Activated CD8-positive, alpha-beta memory T cell treated with anti-CD3 and anti-CD28 coated beads, Interleukin-2, amount 10 ng/mL, durations not matched to agents 7 days and 5 days (primary cell): Measurements from ENCODE around the gene FOXO3. TPM values are rescaled to one million over a fixed set of nuclear protein-coding genes. Genes with fewer than 3 reads are reported as not detected.
A peak's percentile ranks its signal among the peaks of the same experiment; 100 is the strongest.

ENCODE experiments used
- ATAC-seq: fragments of 150-1000 bp; cut with Tn5 transposase; one replicate; pipeline ENCODE4 v1.10.0; 2021; ENCODE audit warnings: moderate library complexity
- CTCF ChIA-PET: fragments of 350-600 bp; sonication (Branson Sonifier 250); formaldehyde crosslinking; loops from one replicate; lab custom pipeline; 2021; ENCODE audit warnings: antibody characterized with exemption; lab: Charles Lee
- DNase-seq: peaks from one replicate; pipeline ENCODE4 v3.0.0-alpha.2; 2020
- H3K27ac Mint-ChIP-seq: one replicate; pipeline ENCODE4 v1.8.0; 2021; ENCODE audit warnings: mild to moderate bottlenecking, mixed read lengths
- H3K27me3 Mint-ChIP-seq: one replicate; pipeline ENCODE4 v1.8.0; 2021; ENCODE audit warnings: mixed read lengths
- H3K36me3 Mint-ChIP-seq: one replicate; pipeline ENCODE4 v1.8.0; 2021; ENCODE audit warnings: mild to moderate bottlenecking, mixed read lengths
- H3K4me1 Mint-ChIP-seq: one replicate; pipeline ENCODE4 v1.8.0; 2021; ENCODE audit warnings: mixed read lengths
- H3K4me3 Mint-ChIP-seq: one replicate; pipeline ENCODE4 v1.8.0; 2021; ENCODE audit warnings: mild to moderate bottlenecking, moderate library complexity, mixed read lengths
- H3K9me3 Mint-ChIP-seq: one replicate; pipeline ENCODE4 v1.8.0; 2022; ENCODE audit warnings: low read depth, mixed read lengths
- total RNA-seq, 2 experiments: library from RNA; stranded (reverse); gene quantifications; one replicate each; pipeline ENCODE4 v1.2.3, GENCODE V29; 2021

Gene FOXO3
- total RNA-seq, 2 experiments from 2014 or later: 13.4 to 14.7 TPM

DNA sequence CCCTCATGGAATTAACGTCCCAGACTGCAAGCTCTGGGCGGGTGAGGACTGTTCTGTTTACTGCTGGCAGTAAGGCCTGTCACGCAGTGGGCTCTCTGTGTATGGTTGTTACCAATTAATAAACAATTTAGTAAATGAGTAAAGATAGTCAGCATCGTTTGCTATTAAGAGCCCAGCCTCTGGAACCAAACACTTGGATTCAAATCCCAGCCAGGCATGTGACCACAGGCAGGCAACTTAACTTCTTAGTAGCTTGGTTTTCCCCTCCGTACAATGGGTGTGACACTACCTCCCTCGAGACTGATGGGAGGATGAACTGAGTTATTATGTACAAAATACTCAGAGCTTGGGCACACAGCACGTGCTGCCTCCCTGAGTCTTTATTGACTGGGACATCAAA is 149.8 kb downstream of the FOXO3 start:
- DNase-seq (no peak), ATAC-seq (no peak)
- Mint-ChIP-seq H3K36me3 (no peaks in the 10 kb centered on the region), H3K4me1 (peaks cover 24% of the 10 kb centered on the region), H3K27ac (no peak overlapping the region), H3K4me3 (no peak overlapping the region), H3K9me3 (no peaks in the 10 kb centered on the region), H3K27me3 (peaks cover 3% of the 10 kb centered on the region)
- CTCF ChIA-PET: interaction anchor here (1.0 kb wide), 1 partner anchor 17 kb away, joined by 4 read pairs; no protein-coding TSS in a partner anchor

GRCh38 chr6:108711071-108711470 is 150.4 kb downstream of the FOXO3 start:
- no peak for DNase-seq
- Mint-ChIP-seq H3K9me3 (no peaks in the 10 kb centered on the region), H3K4me3 (no peak overlapping the region), H3K36me3 (no peaks in the 10 kb centered on the region), H3K27ac (no peak overlapping the region), H3K27me3 (peaks cover 3% of the 10 kb centered on the region), H3K4me1 (peaks cover 29% of the 10 kb centered on the region)
- CTCF ChIA-PET: interaction anchor here (1.0 kb wide), 1 partner anchor 17 kb away, joined by 4 read pairs; no protein-coding TSS in a partner anchor
- no peak for ATAC-seq

DNA sequence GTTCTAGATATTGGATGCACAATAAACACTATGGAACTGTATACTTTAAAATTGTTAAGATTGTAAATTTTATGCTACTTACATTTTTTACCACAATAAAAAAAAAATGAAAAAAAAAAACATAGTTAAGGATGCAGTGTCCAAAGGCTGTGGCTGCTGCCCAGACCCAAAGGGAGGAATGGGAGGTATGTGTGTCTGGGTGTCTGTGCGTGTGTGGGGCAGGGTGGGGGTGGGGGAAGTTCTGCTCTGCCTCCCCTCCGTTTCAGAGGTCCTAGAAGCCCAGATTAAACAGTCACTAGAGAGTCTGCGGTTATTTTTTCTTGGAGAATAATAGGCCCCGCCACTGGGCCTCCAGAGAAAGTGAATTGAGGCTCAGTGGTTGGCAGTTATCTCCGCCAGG is 151.1 kb downstream of the FOXO3 start:
- H3K4me3 Mint-ChIP-seq: no peak overlapping the region
- peaks cover 29% of the 10 kb centered on the region for H3K4me1 Mint-ChIP-seq
- H3K9me3 Mint-ChIP-seq: no peaks in the 10 kb centered on the region
- peaks cover 3% of the 10 kb centered on the region for H3K27me3 Mint-ChIP-seq
- no peak overlapping the region for H3K27ac Mint-ChIP-seq
- CTCF ChIA-PET: no interaction called here
- ATAC-seq (no peak), DNase-seq (no peak)
- no peaks in the 10 kb centered on the region for H3K36me3 Mint-ChIP-seq

DNA sequence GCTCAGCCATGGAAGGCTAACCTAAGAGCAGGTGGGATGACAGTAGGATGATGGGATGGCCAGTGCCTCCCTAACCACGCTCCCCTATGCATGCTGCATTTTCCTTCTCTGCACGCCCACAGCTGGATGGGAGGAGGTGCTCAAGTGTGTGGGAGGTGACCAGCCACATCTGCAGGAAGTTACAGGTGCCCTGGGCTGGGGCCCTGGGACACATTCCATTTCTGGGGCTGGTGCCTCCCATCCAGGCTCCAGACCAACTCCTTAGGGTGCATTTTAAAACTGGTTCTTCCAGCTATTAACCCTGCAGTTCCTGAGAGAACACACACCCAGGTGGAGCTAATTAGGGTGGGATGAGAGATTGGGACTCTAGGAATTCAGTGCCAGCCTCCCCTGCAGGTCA is 152.2 kb downstream of the FOXO3 start:
- Mint-ChIP-seq H3K9me3 (no peaks in the 10 kb centered on the region), H3K27me3 (peaks cover 3% of the 10 kb centered on the region), H3K4me1 (peaks cover 29% of the 10 kb centered on the region), H3K36me3 (no peaks in the 10 kb centered on the region), H3K27ac (no peak overlapping the region), H3K4me3 (no peak overlapping the region)
- ATAC-seq: no peak
- CTCF ChIA-PET: interaction anchor here (0.6 kb wide), 1 partner anchor 914 kb away, joined by 3 read pairs; no protein-coding TSS in a partner anchor
- DNase-seq: no peak

DNA sequence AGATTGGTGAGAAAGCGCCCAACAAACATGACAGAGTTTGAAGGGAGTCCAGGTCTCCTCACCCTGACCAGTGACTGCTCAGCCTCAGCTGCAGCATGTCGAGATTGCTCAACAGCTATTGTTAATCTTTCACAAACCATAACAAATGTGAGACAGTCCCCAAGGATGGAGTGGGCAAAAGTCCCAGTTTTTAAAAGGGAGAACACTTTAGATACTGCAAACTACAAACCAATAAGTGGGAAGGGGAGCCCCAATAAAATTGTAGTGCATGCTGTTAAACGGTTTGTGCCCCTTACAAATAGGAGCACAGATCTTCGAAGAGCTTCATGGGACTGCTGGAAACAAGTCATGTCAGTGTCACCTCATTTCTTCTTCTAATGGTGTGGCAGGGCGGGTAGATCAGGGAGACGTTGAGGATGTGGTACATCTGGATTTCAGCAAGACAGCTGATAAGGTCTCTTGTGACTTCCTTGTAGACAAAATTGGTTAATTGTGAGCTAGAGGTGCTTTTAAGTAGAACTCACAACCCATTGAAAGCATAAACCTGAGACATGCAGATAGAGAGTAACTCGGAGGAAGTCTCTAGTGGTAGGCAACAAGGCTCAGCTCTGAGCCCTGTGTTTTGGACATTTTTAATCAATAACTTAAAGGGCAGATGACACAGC is 153.5 kb downstream of the FOXO3 start:
- Mint-ChIP-seq H3K27me3 (peaks cover 3% of the 10 kb centered on the region), H3K27ac (peak overlapping the region; percentile 41), H3K9me3 (no peaks in the 10 kb centered on the region), H3K36me3 (no peaks in the 10 kb centered on the region), H3K4me3 (no peak overlapping the region), H3K4me1 (peaks cover 29% of the 10 kb centered on the region)
- DNase-seq (peak; percentile 52), ATAC-seq (peak; percentile 79)
- CTCF ChIA-PET: interaction anchor here (1.0 to 2.0 kb wide), 7 partner anchors 13 to 371 kb away, joined by 3 to 7 read pairs (median 4); no protein-coding TSS in a partner anchor

DNA sequence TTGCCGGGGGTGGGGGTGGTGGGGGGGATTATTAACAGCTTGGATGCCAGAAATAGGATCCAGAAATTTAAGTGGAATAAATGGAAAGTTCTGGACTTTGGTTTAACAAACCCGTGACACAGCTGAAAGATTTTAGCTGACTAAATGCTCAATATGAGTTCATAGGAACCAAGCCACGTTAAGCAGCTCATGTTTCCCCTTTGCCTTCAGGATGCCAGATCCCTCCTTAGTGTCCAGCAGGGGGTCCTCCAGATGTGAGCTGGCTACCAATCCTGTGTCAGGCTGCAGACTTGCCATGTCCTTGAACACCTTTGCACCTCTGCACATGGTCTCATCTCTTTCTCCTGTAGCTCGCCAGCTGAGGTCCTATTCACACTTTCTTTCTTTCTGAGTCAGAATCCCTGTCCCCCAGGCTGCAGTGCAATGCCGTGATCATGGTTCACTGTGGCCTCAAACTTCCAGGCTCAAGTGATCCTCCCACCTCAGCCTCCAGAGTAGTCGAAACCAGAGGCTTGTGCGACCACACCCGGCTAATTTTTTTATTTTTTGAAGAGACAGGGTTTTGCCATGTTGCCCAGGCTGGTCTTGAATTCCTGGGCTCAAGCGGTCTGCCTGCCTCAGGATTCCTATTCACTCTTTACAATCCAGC is 154.2 kb downstream of the FOXO3 start:
- H3K4me3 Mint-ChIP-seq: no peak overlapping the region
- ATAC-seq (peak; percentile 28), DNase-seq (peak; percentile 44)
- H3K27me3 Mint-ChIP-seq: peaks cover 3% of the 10 kb centered on the region
- H3K9me3 Mint-ChIP-seq: no peaks in the 10 kb centered on the region
- H3K4me1 Mint-ChIP-seq: peaks cover 29% of the 10 kb centered on the region
- H3K36me3 Mint-ChIP-seq: no peaks in the 10 kb centered on the region
- peak overlapping the region; percentile 41 for H3K27ac Mint-ChIP-seq
- CTCF ChIA-PET: interaction anchor here (1.0 to 2.0 kb wide), 7 partner anchors 13 to 370 kb away, joined by 3 to 7 read pairs (median 4); no protein-coding TSS in a partner anchor

DNA sequence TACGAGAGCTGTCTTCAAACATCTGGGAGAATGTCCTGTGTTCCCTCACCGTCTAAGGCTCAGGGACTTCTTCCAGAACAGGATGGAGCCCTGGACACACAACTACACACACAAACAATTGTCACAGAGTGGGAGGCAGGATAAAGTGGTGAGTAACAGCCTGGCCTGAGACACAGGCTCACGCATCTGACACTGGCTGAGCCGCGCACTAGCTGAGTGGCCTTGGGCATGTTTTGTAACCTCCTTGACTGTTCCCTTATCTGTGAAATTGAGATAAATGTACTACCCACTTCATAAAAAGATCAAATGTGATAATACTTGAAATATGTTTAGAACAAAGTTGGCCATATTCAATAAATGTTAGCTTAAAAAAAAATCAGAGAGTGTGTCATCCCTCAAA is 155.1 kb downstream of the FOXO3 start:
- DNase-seq (no peak), ATAC-seq (no peak)
- H3K36me3 Mint-ChIP-seq: no peaks in the 10 kb centered on the region
- CTCF ChIA-PET: interaction anchor here (1.0 to 2.0 kb wide), 3 partner anchors 14 to 205 kb away, joined by 3 to 6 read pairs (median 3); no protein-coding TSS in a partner anchor
- H3K4me1 Mint-ChIP-seq: peaks cover 29% of the 10 kb centered on the region
- H3K27me3 Mint-ChIP-seq: peaks cover 4% of the 10 kb centered on the region
- H3K9me3 Mint-ChIP-seq: no peaks in the 10 kb centered on the region
- H3K4me3 Mint-ChIP-seq: no peak overlapping the region
- no peak overlapping the region for H3K27ac Mint-ChIP-seq

GRCh38 chr6:108716801-108717791 is 156.4 kb downstream of the FOXO3 start:
- Mint-ChIP-seq H3K4me1 (peaks cover 29% of the 10 kb centered on the region), H3K36me3 (no peaks in the 10 kb centered on the region), H3K27ac (no peak overlapping the region), H3K4me3 (no peak overlapping the region), H3K27me3 (peaks cover 12% of the 10 kb centered on the region), H3K9me3 (no peaks in the 10 kb centered on the region)
- DNase-seq (no peak), ATAC-seq (no peak)
- CTCF ChIA-PET: interaction anchor here (1.0 kb wide), 2 partner anchors 17 to 204 kb away, joined by 3 read pairs; no protein-coding TSS in a partner anchor

GRCh38 chr6:108719477-108719876 is 158.8 kb downstream of the FOXO3 start:
- peaks cover 12% of the 10 kb centered on the region for H3K27me3 Mint-ChIP-seq
- ATAC-seq (no peak), DNase-seq (no peak)
- peaks cover 5% of the 10 kb centered on the region for H3K36me3 Mint-ChIP-seq
- H3K9me3 Mint-ChIP-seq: no peaks in the 10 kb centered on the region
- CTCF ChIA-PET: no interaction called here
- H3K27ac Mint-ChIP-seq: no peak overlapping the region
- peaks cover 15% of the 10 kb centered on the region for H3K4me1 Mint-ChIP-seq
- H3K4me3 Mint-ChIP-seq: no peak overlapping the region

GRCh38 chr6:108720827-108721226 is 160.1 kb downstream of the FOXO3 start:
- Mint-ChIP-seq H3K4me3 (no peak overlapping the region), H3K27me3 (peaks cover 10% of the 10 kb centered on the region), H3K36me3 (peaks cover 7% of the 10 kb centered on the region), H3K27ac (no peak overlapping the region), H3K9me3 (no peaks in the 10 kb centered on the region), H3K4me1 (peaks cover 1% of the 10 kb centered on the region)
- CTCF ChIA-PET: interaction anchor here (0.7 to 1.0 kb wide), 2 partner anchors 10 to 30 kb away, joined by 3 read pairs; no protein-coding TSS in a partner anchor
- DNase-seq (no peak), ATAC-seq (no peak)

DNA sequence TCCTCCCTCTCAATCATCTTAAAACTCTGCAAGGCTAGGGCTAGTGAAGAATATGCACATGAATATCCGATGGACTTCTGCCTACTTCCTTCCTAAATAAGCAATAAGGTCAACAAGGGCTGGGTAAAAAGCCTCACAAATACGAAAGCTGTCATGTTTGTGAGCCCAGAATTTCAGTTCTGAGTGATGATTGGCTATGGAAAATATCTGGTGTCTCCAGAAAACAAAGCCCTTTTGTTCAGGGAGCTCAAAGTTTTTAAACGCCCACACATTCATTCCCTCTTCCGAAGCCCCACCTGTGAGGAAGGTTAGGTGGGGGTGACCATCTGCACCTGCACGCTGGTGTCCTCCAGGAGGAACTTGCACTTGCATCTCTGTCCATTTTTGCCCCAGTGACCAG is 160.6 kb downstream of the FOXO3 start:
- Mint-ChIP-seq H3K4me3 (no peak overlapping the region), H3K36me3 (peaks cover 7% of the 10 kb centered on the region), H3K27ac (no peak overlapping the region), H3K27me3 (peaks cover 10% of the 10 kb centered on the region), H3K4me1 (no peaks in the 10 kb centered on the region), H3K9me3 (no peaks in the 10 kb centered on the region)
- CTCF ChIA-PET: interaction anchor here (0.7 to 1.0 kb wide), 2 partner anchors 10 to 29 kb away, joined by 3 read pairs; no protein-coding TSS in a partner anchor
- no peak for ATAC-seq
- no peak for DNase-seq

GRCh38 chr6:108723594-108723993 is 162.9 kb downstream of the FOXO3 start:
- no peak overlapping the region for H3K4me3 Mint-ChIP-seq
- peaks cover 7% of the 10 kb centered on the region for H3K36me3 Mint-ChIP-seq
- H3K4me1 Mint-ChIP-seq: no peaks in the 10 kb centered on the region
- H3K27me3 Mint-ChIP-seq: peaks cover 12% of the 10 kb centered on the region
- CTCF ChIA-PET: no interaction called here
- H3K27ac Mint-ChIP-seq: no peak overlapping the region
- no peaks in the 10 kb centered on the region for H3K9me3 Mint-ChIP-seq
- DNase-seq (no peak), ATAC-seq (no peak)
